ENCODE measurements around the gene TBCCD1. TPM values are rescaled to one million over a fixed set of nuclear protein-coding genes. Genes with fewer than 3 reads are reported as not detected.

The TBCCD1 gene
- total RNA-seq, 1 experiment from 2014 or later, result 20.1 TPM

DNA sequence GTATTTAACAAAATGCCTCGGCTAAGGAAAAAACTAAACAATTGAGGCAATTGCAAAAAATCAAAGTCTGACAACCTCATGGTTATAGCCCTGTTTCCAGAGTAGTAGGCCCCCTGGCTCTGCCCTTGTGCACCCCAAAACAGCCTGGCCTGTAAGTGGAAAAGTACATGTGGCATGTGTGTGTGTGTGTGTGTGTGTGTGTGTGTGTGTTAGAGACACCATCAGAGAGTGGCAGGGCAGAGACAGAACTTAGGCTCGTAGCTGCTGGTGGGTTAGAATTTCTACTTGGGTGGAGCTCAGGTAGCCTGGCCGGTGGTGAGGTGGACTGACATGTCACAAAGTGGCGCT lies 31.6 kb upstream of the TBCCD1 start:
- no peak for TF ChIP-seq EZH2 (IDR thresholded peaks at IDR 0.05; ENCODE audit: borderline replicate concordance, low read depth, low read length, poor library complexity, severe bottlenecking)
- TF ChIP-seq, protein P1, sequence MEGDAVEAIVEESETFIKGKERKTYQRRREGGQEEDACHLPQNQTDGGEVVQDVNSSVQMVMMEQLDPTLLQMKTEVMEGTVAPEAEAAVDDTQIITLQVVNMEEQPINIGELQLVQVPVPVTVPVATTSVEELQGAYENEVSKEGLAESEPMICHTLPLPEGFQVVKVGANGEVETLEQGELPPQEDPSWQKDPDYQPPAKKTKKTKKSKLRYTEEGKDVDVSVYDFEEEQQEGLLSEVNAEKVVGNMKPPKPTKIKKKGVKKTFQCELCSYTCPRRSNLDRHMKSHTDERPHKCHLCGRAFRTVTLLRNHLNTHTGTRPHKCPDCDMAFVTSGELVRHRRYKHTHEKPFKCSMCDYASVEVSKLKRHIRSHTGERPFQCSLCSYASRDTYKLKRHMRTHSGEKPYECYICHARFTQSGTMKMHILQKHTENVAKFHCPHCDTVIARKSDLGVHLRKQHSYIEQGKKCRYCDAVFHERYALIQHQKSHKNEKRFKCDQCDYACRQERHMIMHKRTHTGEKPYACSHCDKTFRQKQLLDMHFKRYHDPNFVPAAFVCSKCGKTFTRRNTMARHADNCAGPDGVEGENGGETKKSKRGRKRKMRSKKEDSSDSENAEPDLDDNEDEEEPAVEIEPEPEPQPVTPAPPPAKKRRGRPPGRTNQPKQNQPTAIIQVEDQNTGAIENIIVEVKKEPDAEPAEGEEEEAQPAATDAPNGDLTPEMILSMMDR (conservative IDR thresholded peaks at IDR 0.05; ENCODE audit: low read depth, low read length), result no peak
- Histone ChIP-seq H3K4me1 (ENCODE audit: insufficient read depth, low read length, poor library complexity, severe bottlenecking) (no peaks in the 10 kb centered on the region), H3K27ac (ENCODE audit: low read depth, low read length, poor library complexity, severe bottlenecking) (no peak overlapping the region), H3K4me3 (ENCODE audit: low read depth, low read length, poor library complexity, severe bottlenecking) (no peak overlapping the region), H3K36me3 (ENCODE audit: insufficient read depth, low read length, poor library complexity, severe bottlenecking) (no peaks in the 10 kb centered on the region), H3K9me3 (ENCODE audit: low read depth, low read length, poor library complexity, severe bottlenecking) (no peaks in the 10 kb centered on the region), H3K27me3 (replicated peaks; ENCODE audit: insufficient read depth, low read depth, low read length, poor library complexity) (no peaks in the 10 kb centered on the region)
- ChIA-PET CTCF (no interaction called here), POLR2A (ENCODE audit: low non-redundant PET) (no interaction called here)
- BruUV-seq (replicated peaks), result no TSS peak
- intact Hi-C loops (cut with micrococcal nuclease; ENCODE audit: unreplicated experiment), result no loop called here
- no peak for DNase-seq (ENCODE audit: low spot score)

DNA sequence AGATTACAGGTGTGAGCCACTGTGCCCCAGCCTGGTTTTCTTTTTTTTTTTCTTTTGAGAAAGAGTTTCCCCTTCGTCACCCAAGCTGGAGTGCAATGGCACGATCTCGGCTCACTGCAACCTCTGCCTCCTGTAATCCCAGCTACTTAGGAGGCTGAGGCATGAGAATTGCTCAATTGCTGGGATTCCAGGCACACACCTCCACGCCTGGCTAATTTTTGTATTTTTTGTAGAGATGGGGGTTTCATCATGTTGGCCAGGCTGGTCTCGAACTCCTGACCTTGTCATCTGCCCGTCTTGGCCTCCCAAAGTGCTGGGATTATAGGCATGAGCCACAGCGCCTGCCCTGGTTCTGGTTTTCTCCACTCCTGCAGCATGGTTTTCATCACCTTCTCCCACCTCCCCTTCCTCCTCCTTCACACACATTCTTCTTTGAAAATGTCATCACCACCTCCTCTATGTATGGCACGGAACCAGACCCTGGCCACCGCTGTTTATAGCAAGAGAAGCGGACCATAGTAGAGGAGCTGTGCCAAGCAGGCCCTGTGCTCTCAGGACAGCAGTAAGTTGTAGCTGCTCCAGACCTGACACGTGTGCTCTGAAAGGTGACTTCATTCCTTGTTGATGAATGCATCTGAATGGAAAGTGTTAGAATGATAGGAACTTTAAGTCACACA lies 31.1 kb upstream of the TBCCD1 start:
- Histone ChIP-seq H3K4me3 (ENCODE audit: low read depth, low read length, poor library complexity, severe bottlenecking) (no peak overlapping the region), H3K27ac (ENCODE audit: low read depth, low read length, poor library complexity, severe bottlenecking) (no peak overlapping the region), H3K9me3 (ENCODE audit: low read depth, low read length, poor library complexity, severe bottlenecking) (no peaks in the 10 kb centered on the region), H3K27me3 (replicated peaks; ENCODE audit: insufficient read depth, low read depth, low read length, poor library complexity) (no peaks in the 10 kb centered on the region), H3K36me3 (ENCODE audit: insufficient read depth, low read length, poor library complexity, severe bottlenecking) (no peaks in the 10 kb centered on the region), H3K4me1 (ENCODE audit: insufficient read depth, low read length, poor library complexity, severe bottlenecking) (no peaks in the 10 kb centered on the region)
- ChIA-PET CTCF (no interaction called here), POLR2A (ENCODE audit: low non-redundant PET) (no interaction called here)
- intact Hi-C loops (cut with micrococcal nuclease; ENCODE audit: unreplicated experiment), result no loop called here
- BruUV-seq (replicated peaks), result no TSS peak
- TF ChIP-seq EZH2 (IDR thresholded peaks at IDR 0.05; ENCODE audit: borderline replicate concordance, low read depth, low read length, poor library complexity, severe bottlenecking), result no peak
- TF ChIP-seq, protein P1 (conservative IDR thresholded peaks at IDR 0.05; ENCODE audit: low read depth, low read length), result no peak
- no peak for DNase-seq (ENCODE audit: low spot score)

DNA sequence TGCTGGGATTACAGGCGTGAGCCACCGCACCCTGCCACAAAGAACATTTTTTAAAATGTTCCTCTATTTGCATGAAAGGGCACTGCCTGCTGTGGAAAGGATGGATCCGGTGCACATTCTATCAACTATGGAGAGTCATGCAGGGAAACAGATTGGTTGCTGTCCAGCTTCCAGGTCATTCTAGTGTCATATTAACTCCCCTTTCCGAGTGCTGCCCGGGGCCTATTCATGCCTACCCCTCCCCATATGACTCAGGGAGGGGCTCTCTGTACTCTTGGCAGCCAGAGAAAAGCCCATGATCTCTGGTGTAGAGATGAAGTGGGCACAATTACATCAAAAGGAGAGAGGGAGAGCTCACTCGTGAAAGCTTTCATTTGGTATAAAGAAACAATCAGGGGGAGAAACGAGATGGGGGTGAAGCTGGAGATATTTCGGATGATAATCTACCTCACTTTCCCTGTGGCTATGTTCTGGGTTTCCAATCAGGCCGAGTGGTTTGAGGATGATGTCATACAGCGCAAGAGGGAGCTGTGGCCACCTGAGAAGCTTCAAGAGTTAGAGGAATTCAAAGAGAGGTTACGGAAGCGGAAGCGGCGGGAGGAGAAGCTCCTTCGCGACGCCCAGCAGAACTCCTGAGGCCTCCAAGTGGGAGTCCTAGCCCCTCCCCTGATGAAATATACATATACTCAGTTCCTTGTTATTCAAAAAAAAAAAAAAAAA lies 29.6 kb upstream of the TBCCD1 start:
- CTCF ChIA-PET, result no interaction called here
- BruUV-seq (replicated peaks), result no TSS peak
- H3K4me3 ChIP-seq (ENCODE audit: low read depth, low read length, poor library complexity, severe bottlenecking), result no peak overlapping the region
- no peaks in the 10 kb centered on the region for H3K9me3 ChIP-seq (ENCODE audit: low read depth, low read length, poor library complexity, severe bottlenecking)
- no peaks in the 10 kb centered on the region for H3K27me3 ChIP-seq (replicated peaks; ENCODE audit: insufficient read depth, low read depth, low read length, poor library complexity)
- no peaks in the 10 kb centered on the region for H3K36me3 ChIP-seq (ENCODE audit: insufficient read depth, low read length, poor library complexity, severe bottlenecking)
- intact Hi-C loops (cut with micrococcal nuclease; ENCODE audit: unreplicated experiment), result no loop called here
- no peak for DNase-seq (ENCODE audit: low spot score)
- TF ChIP-seq, protein P1 (conservative IDR thresholded peaks at IDR 0.05; ENCODE audit: low read depth, low read length), result no peak
- no peak for TF ChIP-seq EZH2 (IDR thresholded peaks at IDR 0.05; ENCODE audit: borderline replicate concordance, low read depth, low read length, poor library complexity, severe bottlenecking)
- H3K27ac ChIP-seq (ENCODE audit: low read depth, low read length, poor library complexity, severe bottlenecking), result no peak overlapping the region
- no peaks in the 10 kb centered on the region for H3K4me1 ChIP-seq (ENCODE audit: insufficient read depth, low read length, poor library complexity, severe bottlenecking)
- POLR2A ChIA-PET (ENCODE audit: low non-redundant PET), result interaction anchor here (0.6 kb wide), 1 partner anchor 543 kb away, joined by 10 read pairs; no protein-coding TSS in a partner anchor

All from A673 (cell line).